GM19467 (cell line): ENCODE data around the gene JAG1.

Experiments
- ATAC-seq: cut with Tn5 transposase; IDR thresholded peaks from one replicate; pipeline ENCODE4 v1.9.1; 2021; ENCODE audit warnings: mild to moderate bottlenecking, moderate library complexity; ENCODE audit not compliant: unreplicated experiment

JAG1 gene

DNA sequence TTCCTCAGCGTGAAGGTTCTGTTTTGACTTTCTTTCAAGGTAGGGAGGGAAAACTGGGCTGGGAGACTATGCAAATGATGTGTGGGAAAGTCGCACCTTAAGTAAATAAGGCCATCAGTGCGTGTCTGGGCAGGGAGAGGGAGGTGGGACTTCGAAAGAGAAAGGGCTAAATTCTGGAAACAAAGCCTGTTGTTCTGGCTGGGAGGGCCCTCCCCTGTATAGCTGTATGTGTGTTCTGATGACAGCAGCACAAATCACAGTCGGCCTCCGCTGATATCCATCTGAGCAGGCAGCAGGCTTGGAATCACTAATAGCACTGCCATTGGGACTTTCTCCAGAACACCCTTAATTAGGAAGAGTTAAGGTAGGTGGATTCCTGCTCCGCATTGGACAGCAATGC lies 19.2 kb downstream of the JAG1 start:
- peak; percentile 48 for ATAC-seq

DNA sequence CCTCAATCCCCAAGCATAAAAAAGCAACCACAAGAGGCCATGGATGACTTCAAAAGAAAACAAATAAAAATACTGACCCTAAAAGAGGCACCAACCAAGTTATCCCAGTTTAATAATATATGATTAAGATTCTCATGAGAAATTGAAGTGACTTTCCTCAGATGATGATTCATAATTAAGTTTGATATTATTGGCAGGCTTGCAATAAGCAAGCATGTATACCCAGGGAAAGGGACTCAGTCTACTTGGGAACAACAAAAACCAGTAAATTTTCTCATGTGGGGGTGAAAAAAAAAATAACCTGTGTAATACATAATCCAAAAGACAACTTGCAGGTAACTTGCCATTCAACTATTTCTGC lies 19.6 kb downstream of the JAG1 start:
- ATAC-seq: no peak

DNA sequence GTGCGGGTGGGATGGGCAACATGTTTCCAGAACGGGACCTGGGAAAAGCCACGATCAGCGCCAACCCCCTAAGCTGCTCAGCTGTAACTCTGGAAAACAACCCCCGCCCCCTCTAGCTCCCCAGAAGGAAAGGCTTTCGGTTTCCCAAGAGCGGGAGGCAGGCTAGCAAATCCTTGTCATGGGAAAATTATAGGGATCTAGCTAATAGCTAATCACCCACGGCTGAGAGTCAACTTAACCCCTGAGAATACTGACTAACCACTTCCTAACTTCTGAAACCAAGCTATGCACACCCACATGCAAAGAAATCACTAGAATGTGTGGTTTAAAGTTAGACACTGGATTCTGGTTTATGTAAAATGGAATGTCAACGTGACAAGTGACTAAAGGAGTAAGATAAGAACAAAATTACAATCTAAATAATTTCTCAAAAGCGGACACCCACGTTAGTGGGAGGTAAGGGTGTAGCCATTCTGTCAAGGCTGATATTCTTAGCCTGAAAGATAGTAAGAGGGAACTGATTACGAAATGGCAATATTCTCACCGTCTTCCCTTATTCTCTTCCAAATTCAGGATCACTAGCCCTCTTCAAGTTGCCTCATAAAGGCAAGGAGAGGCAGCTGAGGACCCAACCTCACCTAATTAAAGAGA lies 20.1 kb downstream of the JAG1 start:
- ATAC-seq: no peak

DNA sequence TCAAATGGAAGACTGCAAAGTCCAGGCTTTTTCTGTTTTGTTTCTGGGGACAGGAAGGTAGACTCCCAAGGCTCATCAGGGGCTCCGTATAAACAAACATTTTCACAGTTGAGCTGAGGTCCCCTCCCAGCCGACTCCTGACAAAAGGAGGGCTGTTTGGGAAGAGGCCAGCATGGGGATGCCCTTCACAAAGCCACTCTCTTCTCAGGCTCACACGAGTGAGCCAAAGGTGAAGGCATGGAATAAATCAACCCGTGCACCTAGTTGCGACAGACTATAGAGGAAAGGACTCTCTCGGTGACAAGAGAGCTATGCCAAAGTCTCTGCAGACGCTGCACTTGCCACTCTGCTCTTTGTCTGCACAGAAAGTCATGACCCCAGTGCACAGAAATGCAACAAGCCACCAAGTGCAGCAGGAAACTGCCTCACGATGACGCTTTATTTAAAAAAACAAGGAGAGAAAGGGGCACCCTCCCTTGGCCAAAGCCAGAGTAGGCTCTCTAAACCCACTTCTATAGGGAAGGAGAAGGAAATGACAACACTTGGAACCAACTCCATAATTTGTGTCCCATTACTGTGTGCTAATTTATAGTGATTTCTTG lies 21.0 kb downstream of the JAG1 start:
- ATAC-seq: no peak

GRCh38 chr20:10652185-10652584 lies 21.6 kb downstream of the JAG1 start:
- no peak for ATAC-seq

GRCh38 chr20:10651227-10651990 lies 22.4 kb downstream of the JAG1 start:
- no peak for ATAC-seq

DNA sequence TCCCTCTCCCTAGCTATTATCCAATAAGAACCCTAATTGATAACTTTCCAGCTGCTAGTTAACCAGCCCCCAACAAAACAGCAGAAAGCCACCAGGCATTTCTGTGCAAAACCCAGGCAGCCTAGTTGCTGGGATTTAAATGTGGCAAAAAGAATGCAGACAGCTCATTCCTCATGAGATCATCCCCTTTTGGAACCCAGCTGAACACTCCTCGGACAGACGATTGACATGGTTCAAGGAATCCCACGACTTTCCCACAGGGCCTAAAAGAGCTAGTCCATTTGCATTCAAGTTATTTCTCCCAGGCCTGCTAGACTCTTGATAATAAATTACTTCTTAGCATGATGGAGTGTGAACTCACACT lies 24.0 kb downstream of the JAG1 start:
- ATAC-seq: no peak

DNA sequence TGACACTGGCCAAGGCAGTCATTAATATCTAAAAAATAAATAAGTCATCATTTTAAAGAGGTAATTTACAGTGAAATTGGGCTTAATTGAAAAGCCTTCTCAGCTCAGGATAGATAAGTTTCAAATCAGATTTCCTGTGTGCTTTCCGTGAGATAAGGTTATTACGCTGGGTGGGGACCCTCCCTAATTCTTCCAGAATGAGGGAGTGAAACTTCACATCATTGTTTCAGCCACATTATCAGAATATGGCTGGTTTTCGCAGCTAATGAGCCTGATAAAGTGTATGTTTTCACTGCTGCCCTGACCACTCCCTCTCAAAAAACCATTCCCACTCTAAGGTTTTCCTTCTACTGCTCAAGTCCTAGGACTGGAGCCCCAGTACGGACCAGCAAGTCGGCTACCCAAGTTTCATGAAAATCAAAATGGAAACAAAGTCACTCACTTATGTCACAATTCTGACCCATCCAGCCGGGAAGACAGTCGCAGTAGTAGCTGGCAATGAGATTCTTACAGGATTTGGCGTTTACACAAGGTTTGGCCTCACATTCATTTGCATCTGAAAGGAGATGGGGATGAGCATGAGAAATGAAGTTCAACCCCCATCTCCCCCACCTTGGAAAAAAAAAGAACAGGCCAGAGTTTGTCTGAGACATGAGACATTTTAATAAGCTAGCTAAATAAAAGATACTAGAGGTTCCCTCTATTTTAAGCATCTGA lies 24.6 kb downstream of the JAG1 start:
- no peak for ATAC-seq

DNA sequence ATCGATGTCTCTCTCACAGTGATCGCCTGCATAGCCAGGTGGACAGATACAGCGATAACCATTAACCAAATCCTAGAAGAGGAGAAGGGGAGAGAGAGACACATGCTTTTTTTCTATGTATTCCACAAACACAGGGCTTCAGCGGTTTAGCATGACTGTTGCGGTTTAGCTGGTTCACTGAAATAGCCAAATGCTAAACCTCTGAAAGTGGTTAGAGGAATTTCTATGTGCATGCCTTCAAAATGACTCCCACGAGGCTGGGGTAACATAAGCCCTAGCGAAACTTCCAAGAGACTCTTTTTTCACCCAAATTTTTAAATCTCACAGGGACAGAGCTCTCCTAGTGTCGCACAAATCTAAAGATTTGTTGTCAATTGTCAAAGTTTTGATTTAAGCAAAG lies 25.1 kb downstream of the JAG1 start:
- no peak for ATAC-seq

- ATAC-seq: no peak
These were observed 25.9 kb downstream of the JAG1 start for GRCh38 chr20:10647909-10648308.

DNA sequence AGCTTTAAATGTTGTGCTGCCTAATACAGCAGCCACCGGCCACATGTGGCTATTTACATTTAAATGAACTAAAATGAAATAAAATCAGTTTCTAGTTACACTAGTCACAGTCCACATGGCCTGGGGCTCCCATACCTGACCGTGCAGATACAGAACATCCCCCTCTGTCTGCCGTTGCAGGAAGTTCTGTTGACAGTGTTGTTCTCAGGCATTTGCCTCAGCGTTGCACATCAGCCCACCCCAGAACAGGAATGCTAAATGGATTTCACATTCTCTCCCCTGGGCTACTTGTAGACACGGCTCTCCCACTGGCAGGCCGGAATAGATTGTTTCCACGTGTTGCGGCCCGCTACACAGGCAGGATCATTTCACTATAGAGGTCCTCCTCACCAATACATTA lies 26.3 kb downstream of the JAG1 start:
- no peak for ATAC-seq

GRCh38 chr20:10646886-10647420 lies 26.8 kb downstream of the JAG1 start:
- no peak for ATAC-seq

- no peak for ATAC-seq
These were observed 27.8 kb downstream of the JAG1 start for GRCh38 chr20:10646006-10646405.

GRCh38 chr20:10645205-10645570 lies 28.6 kb downstream of the JAG1 start:
- ATAC-seq: no peak

GRCh38 chr20:10644458-10645204 lies 29.2 kb downstream of the JAG1 start:
- peak; percentile 49 for ATAC-seq

DNA sequence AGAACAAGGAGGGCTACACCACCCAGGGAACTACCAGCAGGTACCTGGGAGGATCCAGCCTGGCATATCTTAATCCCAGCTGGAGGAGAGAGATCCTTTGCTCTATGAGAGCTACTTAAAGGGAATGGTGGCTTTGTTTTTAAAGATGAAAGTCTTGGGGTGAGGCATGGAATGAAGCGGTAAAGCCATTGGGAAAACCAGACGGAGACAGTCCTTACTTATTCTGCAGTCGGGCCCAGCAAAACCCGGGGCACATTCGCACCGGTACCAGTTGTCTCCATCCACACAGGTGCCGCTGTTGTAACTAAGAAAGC lies 30.3 kb downstream of the JAG1 start:
- no peak for ATAC-seq

- ATAC-seq: no peak
These were observed 30.8 kb downstream of the JAG1 start for GRCh38 chr20:10642856-10643559.

GRCh38 chr20:10641893-10642292 lies 31.9 kb downstream of the JAG1 start:
- ATAC-seq: no peak

GRCh38 chr20:10641467-10641866 lies 32.3 kb downstream of the JAG1 start:
- no peak for ATAC-seq

- ATAC-seq: no peak
These were observed 32.9 kb downstream of the JAG1 start for GRCh38 chr20:10640897-10641296.
